HG02763 (cell line): Measurements from ENCODE around the gene PLAC1.
A peak's percentile ranks its signal among the peaks of the same experiment; 100 is the strongest.

ENCODE experiments used
- ATAC-seq: cut with Tn5 transposase; IDR thresholded peaks from one replicate; pipeline ENCODE4 v1.9.1; 2021; ENCODE audit warnings: mild to moderate bottlenecking, moderate library complexity; ENCODE audit not compliant: unreplicated experiment

PLAC1 gene

DNA sequence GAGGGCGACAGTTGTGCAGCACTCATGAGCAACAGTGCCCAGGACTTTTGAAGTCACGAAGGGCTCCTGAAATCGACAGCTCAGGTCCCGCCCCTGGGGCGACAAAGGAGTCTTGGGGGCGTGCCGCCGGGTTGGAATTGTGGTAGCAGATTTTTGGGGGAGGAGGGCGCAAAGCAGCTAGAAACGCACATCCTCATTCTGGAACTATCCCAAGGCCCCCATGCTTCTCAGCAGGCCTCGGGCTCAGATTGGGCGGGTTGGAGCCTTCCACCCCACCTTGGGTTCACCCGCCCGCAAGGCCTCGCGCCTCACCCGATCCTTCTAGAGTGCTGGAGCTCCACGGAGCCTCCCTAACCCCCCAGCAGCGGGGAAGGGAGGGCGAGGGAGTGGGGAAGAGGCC, 112.8 kb downstream of the PLAC1 start:
- ATAC-seq = no peak

DNA sequence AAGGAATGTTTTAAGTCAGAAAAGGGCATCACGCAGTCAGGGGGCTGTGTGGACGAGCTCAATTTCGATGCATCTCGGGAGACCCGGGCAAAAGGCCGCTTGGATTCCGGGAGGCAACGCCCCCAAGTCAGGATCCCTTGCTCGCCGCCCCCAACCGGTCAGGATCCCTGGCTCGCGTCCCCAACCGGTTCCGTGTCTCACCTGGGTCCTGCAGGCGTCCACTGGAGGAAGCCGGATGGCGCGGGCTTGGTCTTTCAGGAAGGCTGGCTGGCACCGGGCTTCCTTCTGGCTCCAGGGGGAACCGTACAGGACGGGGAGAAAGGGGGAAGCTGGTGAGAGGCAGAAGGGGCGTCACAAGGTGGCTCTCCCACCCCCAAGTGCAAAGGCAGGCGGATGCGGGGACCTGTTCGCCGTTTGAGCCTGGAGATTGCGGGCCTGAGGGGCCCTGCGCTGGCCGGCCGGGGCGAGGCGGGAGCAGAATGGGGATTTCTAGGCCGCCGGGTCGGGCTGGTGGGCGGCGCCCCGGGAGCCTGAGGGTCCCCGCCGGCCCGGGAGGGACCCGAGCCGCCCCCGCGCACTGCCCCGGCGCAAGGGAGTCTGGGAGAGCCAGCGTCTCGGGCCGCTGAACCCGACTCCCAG, 113.6 kb downstream of the PLAC1 start:
- ATAC-seq = no peak

DNA sequence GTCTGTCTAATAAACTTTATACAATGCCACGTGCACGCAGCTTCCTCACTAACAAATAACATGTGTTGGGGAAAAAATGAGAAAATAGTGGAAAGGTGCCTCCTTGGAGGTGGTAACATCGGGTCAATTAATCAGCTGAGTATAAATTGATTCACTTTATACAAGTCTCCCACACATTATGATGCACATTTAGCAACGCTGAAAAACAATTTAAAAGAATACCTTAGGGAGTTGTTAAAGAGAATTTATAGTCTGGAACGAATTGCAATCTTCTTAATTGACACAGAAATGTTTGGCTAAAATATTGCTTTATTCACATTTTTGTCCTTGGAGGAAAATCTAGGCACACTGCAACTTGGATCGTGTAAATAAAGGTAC, 114.1 kb downstream of the PLAC1 start:
- no peak for ATAC-seq

DNA sequence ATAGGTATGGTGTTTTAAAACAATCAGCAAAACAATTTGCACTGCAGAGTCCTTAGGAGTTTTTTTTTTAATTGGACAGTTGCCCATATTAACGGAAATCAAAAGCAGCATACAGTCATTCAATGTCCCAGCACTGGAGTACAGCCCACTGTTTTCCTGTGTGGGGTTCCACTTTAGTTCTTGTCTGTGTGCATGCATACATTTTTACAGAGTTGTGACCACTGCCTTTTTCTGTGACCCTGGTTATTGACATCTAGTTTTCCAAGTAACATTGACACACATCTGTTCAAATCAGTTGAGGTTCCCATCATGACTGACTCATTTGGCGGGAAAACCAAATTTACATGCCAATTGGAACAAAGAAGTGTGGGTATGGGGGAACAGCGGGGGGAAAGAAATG, 115.0 kb downstream of the PLAC1 start:
- no peak for ATAC-seq

DNA sequence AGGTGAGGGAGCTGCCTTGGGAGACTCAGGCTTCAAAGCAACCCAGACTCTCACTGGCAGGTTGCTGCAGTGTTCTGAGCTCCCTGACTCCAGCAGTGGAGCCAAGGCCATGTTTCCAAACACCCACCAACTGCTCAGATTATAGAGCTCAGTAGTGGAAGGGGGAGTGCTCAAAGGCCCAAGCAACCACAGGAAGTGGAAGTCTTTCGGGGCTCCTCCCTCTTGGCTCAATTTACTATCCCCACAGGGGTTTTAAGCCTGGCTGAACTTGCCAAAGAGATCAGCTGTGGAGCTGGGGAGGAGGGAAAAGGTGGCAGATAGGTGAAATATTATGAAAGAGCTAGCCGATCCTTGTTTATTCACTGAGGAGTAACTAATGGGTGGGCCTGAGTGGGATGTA, 115.8 kb downstream of the PLAC1 start:
- ATAC-seq = peak; percentile 53

DNA sequence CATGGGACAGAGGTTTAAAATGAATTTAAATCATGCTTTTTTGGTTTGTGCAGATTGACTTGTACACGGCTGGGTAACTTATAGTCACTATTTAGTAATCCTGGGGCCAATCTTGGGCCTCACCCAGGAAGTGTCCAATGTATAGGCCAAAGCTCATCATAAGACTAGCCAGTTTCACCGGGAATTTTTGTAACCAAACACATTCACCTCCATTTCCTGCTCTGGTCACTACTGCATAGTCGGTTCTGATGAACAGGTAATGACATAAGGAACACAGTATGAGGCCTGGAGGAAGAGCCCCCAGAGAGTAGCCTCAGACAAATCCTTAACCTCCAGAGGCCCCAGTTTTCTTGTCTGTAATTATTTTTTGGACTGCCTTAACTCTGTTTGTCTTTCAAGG, 116.4 kb downstream of the PLAC1 start:
- no peak for ATAC-seq

DNA sequence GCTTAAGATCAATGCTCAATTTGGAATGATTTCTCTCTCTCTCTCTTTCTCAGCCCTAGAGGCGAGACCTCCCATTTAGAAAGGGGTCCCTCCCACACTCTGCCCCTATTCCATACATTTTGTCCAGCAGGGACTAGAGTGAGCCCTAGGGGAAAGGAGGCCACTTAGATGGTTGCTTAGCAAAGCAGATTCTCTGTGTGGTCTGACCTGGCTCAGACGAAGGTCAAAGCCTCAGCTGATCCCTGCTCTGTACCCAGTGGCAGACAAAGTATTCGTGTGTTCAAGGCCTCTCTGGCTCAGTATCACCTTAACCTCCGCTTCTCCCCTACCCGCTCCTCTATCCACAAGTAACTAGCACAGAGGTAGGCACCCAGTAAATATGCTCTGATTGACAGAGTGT, 120.0 kb downstream of the PLAC1 start:
- no peak for ATAC-seq

DNA sequence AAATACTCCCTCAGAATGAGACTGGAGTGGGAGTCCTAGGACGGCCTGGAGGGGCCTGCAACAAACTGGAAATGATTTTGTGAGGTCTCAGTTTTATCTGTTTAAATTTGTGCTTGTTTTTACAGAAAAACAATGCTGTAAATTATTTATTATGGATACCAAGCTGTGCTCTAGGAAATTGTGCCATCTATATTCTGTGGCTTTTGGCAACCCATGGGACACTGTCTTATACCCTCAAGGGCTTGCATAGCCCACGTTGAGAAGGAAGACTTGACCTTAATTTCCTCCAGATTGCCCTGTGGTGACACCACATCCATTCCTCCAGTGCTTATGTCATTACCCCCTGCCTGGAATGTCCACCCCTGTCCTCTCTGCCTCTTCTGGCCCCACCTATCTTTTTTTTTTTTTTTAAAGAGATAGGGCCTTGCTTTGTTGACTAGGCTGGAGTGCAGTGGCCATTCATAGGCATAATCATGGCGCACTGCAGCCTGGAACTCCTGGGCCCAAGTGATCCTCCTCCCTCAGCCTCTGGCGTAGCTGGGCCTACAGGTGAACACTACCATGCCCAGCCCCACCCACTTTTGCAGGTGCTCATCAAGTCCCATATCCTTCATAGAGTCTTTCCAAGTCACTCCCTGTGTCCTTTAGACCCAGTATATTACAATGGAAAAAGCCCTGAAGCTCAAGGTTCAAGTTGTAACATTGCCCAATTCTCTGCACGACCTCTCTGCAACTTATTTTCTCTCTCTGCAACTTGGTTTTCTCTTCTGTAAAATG, 120.9 kb downstream of the PLAC1 start:
- ATAC-seq = no peak

DNA sequence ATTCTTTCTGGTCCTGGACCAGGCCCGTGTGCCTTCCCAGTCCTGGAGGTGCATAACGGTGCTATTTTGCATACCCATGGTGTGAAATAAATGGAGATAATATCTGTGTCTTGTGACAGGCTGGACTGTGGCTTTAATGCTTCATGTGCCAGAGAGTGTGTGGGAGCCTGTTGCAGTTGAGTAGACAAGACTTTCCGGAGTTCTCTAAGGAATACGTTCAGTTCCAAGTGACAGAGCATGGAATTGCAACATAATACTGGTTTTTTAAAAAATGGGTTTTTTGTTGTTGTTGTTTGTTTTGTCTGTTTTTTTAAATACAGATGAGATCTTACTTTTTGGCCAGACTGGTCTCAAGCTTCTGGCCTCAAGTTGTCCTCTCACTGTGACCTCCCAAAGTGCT, 124.3 kb downstream of the PLAC1 start:
- no peak for ATAC-seq

DNA sequence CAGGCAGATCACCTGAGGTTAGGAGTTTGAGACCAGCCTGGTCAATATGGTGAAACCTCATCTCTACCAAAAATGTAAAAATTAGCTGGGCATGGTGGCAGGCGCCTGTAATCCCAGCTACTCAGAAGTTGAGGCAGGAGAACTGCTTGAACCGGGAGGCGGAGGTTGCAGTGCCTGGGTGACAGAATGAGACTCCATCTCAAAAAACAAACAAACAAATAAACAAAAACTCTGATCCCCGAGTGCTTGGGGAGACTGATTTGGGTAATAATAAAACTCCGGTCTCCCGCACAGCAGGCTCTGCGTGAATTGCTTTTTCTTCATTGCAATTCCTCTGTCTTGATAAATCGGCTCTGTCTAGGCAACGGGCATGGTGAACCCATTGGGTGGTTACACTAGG, 124.9 kb downstream of the PLAC1 start:
- no peak for ATAC-seq

DNA sequence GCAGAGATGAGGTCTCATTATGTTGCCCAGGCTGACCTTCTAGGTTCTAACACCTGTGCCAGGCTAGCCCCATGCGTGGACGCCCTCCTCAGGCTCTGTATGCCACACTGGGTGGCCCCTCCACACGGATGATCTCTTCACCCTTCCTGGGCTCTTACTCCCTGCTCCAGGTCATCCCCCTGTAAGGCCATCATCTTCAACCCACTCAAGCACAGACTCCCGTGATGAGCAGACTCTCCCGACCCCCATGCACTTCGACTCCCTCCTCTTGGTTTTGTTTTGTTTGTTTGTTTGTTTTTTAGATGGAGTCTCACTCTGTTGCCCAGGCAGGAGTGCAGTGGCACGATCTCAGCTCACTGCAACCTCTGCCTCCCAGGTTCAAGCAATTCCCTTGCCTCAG, 127.4 kb downstream of the PLAC1 start:
- ATAC-seq = no peak

DNA sequence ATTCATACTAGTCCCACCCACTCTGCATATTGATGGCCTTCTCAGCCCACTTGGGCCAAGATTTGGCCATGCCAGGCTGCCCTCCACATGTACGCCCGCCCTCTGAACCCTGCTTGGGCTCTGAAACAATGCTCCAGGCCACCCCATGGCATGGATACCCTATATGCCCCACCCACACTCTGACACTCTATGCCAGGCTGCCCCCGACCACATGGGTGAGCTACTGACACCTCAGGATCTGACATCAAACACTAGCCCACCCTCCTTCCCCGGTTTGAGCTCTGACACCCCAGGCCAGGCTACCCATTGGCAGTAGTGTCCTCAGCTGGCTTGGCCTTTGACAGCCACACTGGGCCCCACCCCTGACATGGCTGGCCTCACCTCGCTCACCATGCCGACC, 128.8 kb downstream of the PLAC1 start:
- no peak for ATAC-seq

DNA sequence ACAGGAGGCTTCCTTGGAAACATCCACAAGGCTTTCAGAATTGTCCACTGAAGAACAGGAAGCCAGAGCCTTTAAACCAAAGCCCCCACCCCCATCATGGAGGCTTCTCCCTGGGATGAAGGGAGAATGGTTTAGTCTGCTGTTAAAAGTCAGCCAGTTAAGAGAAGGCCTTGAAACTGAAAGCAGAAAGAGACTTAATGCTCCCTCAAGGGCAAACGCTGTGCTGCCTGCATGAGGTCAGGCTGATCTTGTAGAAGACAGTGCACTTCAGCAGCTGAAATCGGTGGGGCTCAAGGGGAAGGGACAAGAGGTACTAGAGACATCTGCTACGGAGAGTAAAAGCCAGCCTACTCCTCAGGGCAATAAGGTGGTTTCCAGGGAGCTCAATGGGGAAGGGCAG, 129.3 kb downstream of the PLAC1 start:
- peak; percentile 54 for ATAC-seq

DNA sequence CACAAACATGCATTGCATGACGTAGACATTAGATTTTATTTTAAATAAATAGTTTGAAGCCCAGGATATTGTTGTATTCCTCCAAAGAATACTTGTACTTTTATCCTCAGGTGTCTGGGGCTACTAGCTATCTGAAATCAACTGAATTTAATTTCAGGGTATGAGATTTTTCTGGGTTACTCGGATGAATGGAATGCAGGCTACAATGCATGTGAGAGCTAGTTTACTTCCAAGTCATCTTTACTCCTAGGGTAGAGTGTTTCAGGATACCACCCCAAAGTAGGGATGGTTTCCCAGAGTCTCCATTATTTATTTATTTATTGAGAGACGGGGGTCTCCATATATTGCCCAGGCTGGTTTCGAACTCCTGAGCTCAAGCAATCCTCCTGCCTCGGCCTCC, 131.9 kb downstream of the PLAC1 start:
- ATAC-seq = no peak

DNA sequence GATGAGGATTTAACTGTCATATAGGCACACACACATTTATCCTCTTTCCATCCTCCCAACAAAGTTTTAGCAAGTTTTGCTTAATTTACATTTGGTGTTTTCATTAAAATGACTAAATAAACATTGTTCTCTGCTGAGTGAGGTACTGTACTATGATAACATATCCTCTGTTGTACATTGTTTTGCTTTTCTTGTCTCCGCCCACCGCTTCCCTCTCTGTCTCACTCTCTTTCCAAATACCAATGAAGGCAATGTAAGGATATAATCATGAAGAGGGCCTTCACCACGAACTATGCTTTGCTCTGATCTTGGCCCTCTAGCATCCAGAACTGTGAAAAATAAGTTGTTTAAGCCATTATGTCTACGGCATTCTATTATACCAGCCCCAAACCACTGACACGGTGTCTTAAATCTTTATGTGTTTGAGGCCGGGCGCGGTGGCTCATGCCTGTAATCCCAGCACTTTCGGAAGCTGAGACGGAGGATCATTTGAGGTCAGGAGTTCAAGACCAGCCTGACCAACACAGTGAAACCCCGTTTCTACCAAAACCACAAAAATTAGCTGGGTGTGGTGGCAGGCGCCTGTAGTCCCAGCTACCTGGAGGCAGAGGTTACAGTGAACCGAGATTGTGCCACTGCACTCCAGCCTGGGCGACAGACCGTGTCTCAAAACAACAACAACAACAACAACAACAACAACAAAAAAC, 133.0 kb downstream of the PLAC1 start:
- ATAC-seq = no peak

DNA sequence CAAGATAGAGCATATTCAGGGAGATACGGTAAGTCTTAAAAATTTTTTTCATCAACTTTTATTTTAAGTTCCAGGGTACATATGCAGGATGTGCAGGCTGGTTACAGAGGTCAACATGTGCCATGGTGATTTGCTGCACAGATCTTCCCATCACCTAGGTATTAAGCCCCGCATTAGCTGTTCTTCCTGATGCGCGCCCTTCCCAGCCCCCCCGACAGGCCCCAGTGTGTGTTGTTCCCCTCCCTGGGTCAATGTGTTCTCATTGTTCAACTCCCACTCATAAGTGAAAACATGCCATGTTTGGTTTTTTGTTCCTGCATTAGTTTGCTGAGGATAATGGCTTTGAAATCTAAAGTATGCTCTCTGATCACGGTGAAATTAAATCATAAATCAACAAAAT, 134.1 kb downstream of the PLAC1 start:
- ATAC-seq = no peak

DNA sequence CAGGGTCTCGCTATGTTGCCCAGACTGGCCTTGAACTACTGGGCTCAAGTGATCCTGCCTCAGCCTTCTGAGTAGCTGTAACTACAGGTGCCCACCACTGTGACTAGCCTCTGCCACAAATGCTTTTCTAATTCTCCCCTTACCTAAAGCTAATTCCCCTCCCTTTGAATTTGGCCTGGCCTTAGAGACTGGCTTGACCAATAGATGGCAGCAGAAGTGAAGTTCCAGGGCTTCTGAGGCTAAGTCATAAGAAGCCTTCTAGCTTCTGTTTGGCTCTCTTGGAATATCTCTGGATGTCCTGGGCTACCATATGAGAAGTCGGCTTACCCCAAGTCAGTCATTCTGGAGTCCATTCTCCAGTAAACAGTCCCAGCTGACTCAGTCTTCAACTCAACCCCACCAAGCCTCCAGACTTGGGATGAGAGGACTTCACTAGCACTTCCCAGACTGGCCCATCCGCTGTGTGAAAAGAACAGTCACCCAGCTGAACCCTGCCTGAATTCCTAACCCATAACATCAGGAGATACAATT, 137.3 kb downstream of the PLAC1 start:
- no peak for ATAC-seq
